Tibial artery (tissue), 4 donors: Measurements from ENCODE around the gene KCNH1.

ENCODE experiments used
- DNase-seq, 2 donors: peaks; one replicate each; pipeline ENCODE4 v3.0.0-alpha.2; 2019
- H3K27ac ChIP-seq, 2 donors: fragments of 200-600 bp; sonication (generic) in 1 of 2; 1 replicate in 1 of 2; 2 replicates in 1 of 2; pipeline ENCODE4 v1.5.1; 2018 to 2019; ENCODE audit warnings: mild to moderate bottlenecking in 1 of 2
- H3K27me3 ChIP-seq, 2 donors: fragments of 200-600 bp; sonication (generic) in 1 of 2; one replicate each; pipeline versions ENCODE4 v1.5.1 to v1.6.0; 2016 to 2019
- H3K36me3 ChIP-seq, 3 donors: fragments of 200-600 bp; sonication (generic) in 2 of 3; one replicate each; pipeline ENCODE4 v1.5.1; 2016 to 2019; ENCODE audit warnings: mild to moderate bottlenecking in 2 of 3
- H3K4me1 ChIP-seq, 4 donors: fragments of 200-600 bp; sonication (generic) in 2 of 4; 1 replicate in 3 of 4; 2 replicates in 1 of 4; pipeline ENCODE4 v1.5.1; 2016 to 2019
- H3K4me3 ChIP-seq, 2 donors: fragments of 200-600 bp; sonication (generic) in 1 of 2; 1 replicate in 1 of 2; 2 replicates in 1 of 2; pipeline ENCODE4 v1.5.1; 2018 to 2019; ENCODE audit warnings: mild to moderate bottlenecking in 2 of 2
- H3K9me3 ChIP-seq, 3 donors: fragments of 200-600 bp; sonication (generic) in 1 of 3; one replicate each; pipeline ENCODE4 v1.5.1; 2016 to 2019
- CTCF ChIP-seq, 2 experiments: fragments of 200-600 bp in 1 of 2; fragments of 450-650 bp in 1 of 2; IDR thresholded peaks; one replicate each; pipeline ENCODE4 v1.5.1; 2017 to 2019; ENCODE audit warnings: antibody characterized with exemption in 2 of 2, mild to moderate bottlenecking in 1 of 2, moderate library complexity in 1 of 2
- intact Hi-C: fragments of 100-400 bp; cut with DNase I; formaldehyde crosslinking; loops from one replicate; pipeline ENCODE4 v1.15.0; 2023; ENCODE audit warnings: low total_unique reads

KCNH1 gene

GRCh38 chr1:210949039-210949438 is 184.9 kb downstream of the KCNH1 start:
- Histone ChIP-seq H3K9me3 (no peaks in the 10 kb centered on the region), H3K36me3 (no peaks in the 10 kb centered on the region), H3K27me3 (no peaks in the 10 kb centered on the region), H3K4me1 (no peaks in the 10 kb centered on the region), H3K27ac (no peak overlapping the region), H3K4me3 (no peak overlapping the region)
- DNase-seq = no peak
- intact Hi-C loops = no loop called here
- no peak for TF ChIP-seq CTCF (IDR thresholded peaks at IDR 0.05)

- Histone ChIP-seq H3K4me3 (no peak overlapping the region), H3K27ac (no peak overlapping the region), H3K4me1 (no peaks in the 10 kb centered on the region), H3K27me3 (no peaks in the 10 kb centered on the region), H3K9me3 (no peaks in the 10 kb centered on the region), H3K36me3 (no peaks in the 10 kb centered on the region)
- intact Hi-C loops = no loop called here
- DNase-seq = no peak
- no peak for TF ChIP-seq CTCF (IDR thresholded peaks at IDR 0.05)
Observed at GRCh38 chr1:210944252-210944651, 189.7 kb downstream of the KCNH1 start.

GRCh38 chr1:210942513-210942912 is 191.4 kb downstream of the KCNH1 start:
- no peak overlapping the region for H3K4me3 ChIP-seq
- no peaks in the 10 kb centered on the region for H3K27me3 ChIP-seq
- intact Hi-C loops = no loop called here
- H3K27ac ChIP-seq = no peak overlapping the region
- no peaks in the 10 kb centered on the region for H3K9me3 ChIP-seq
- H3K4me1 ChIP-seq = no peaks in the 10 kb centered on the region
- no peak for TF ChIP-seq CTCF (IDR thresholded peaks at IDR 0.05)
- DNase-seq = no peak
- H3K36me3 ChIP-seq = no peaks in the 10 kb centered on the region

GRCh38 chr1:210940081-210940617 is 193.8 kb downstream of the KCNH1 start:
- H3K27me3 ChIP-seq = no peaks in the 10 kb centered on the region
- no peak overlapping the region for H3K4me3 ChIP-seq
- H3K4me1 ChIP-seq = no peaks in the 10 kb centered on the region
- TF ChIP-seq CTCF (IDR thresholded peaks at IDR 0.05) = no peak
- no peaks in the 10 kb centered on the region for H3K9me3 ChIP-seq
- DNase-seq = no peak
- H3K36me3 ChIP-seq = no peaks in the 10 kb centered on the region
- intact Hi-C loops = no loop called here
- H3K27ac ChIP-seq = no peak overlapping the region

GRCh38 chr1:210938416-210938925 is 195.5 kb downstream of the KCNH1 start:
- no peaks in the 10 kb centered on the region for H3K36me3 ChIP-seq
- no peak for DNase-seq
- no peak overlapping the region for H3K27ac ChIP-seq
- intact Hi-C loops = no loop called here
- no peaks in the 10 kb centered on the region for H3K27me3 ChIP-seq
- H3K9me3 ChIP-seq = no peaks in the 10 kb centered on the region
- no peak overlapping the region for H3K4me3 ChIP-seq
- TF ChIP-seq CTCF (IDR thresholded peaks at IDR 0.05) = no peak
- no peaks in the 10 kb centered on the region for H3K4me1 ChIP-seq

- Histone ChIP-seq H3K27me3 (no peaks in the 10 kb centered on the region), H3K36me3 (no peaks in the 10 kb centered on the region), H3K27ac (no peak overlapping the region), H3K9me3 (no peaks in the 10 kb centered on the region), H3K4me1 (no peaks in the 10 kb centered on the region), H3K4me3 (no peak overlapping the region)
- no peak for TF ChIP-seq CTCF (IDR thresholded peaks at IDR 0.05)
- DNase-seq = no peak
- intact Hi-C loops = no loop called here
Observed at GRCh38 chr1:210937846-210938245, 196.1 kb downstream of the KCNH1 start.
